K562 (cell line): ENCODE results near the gene SERPINE3.

ENCODE experiments used
- CEBPB ChIP-seq: fragments of 450-650 bp; IDR thresholded peaks from 2 replicates; pipeline ENCODE4 v1.6.1; 2016; ENCODE audit warnings: missing genetic modification characterization, missing compliant biosample characterization
- CHD1 ChIP-seq: fragments of 200-600 bp; sonication (generic); IDR thresholded peaks from one replicate; pipeline ENCODE4 v1.6.1; 2012; ENCODE audit warnings: mild to moderate bottlenecking, moderate library complexity, low read length, inconsistent platforms
- CTCF ChIP-seq, 3 experiments: IDR thresholded peaks in 2 of 3; conservative IDR thresholded peaks in 1 of 3; 2 replicates each; pipeline ENCODE4 v1.5.1; 2011 to 2012; ENCODE audit warnings: low read length in 3 of 3, mild to moderate bottlenecking in 3 of 3, control low read depth in 2 of 3, improper control_type of control experiment in 1 of 3, inconsistent platforms in 1 of 3, low read depth in 1 of 3, mixed read lengths in 1 of 3, moderate library complexity in 1 of 3; ENCODE audit not compliant: insufficient read depth in 2 of 3
- HMG20A ChIP-seq: fragments of 450-650 bp; formaldehyde crosslinking; conservative IDR thresholded peaks from 2 replicates; pipeline ENCODE4 v1.4.0; 2020; ENCODE audit warnings: mild to moderate bottlenecking, mixed read lengths
- ZKSCAN1 ChIP-seq: fragments of 150-350 bp; IDR thresholded peaks from 2 replicates; pipeline ENCODE4 v1.6.1; 2016; ENCODE audit warnings: low read depth, low read length

GRCh38 chr13:51405176-51405575, 65.7 kb downstream of the SERPINE3 start:
- TF ChIP-seq ZKSCAN1 (no peak), HMG20A (CRISPR knock-in tag) (no peak), CEBPB (tag) (no peak), CTCF (IDR thresholded peaks at IDR 0.05 in 2 of 3, conservative IDR thresholded peaks at IDR 0.05 in 1 of 3; ENCODE audit: insufficient read depth in 2 of 3, low read depth in 1 of 3, low read length in 3 of 3) (no peak), CHD1 (no peak)
